ENCODE measurements around the gene ACADS.
A peak's percentile ranks its signal among the peaks of the same experiment; 100 is the strongest.

Gene ACADS

GRCh38 chr12:120758798-120759590, 33.4 kb downstream of the ACADS start:
- DNase-seq: peak; percentile 37

DNA sequence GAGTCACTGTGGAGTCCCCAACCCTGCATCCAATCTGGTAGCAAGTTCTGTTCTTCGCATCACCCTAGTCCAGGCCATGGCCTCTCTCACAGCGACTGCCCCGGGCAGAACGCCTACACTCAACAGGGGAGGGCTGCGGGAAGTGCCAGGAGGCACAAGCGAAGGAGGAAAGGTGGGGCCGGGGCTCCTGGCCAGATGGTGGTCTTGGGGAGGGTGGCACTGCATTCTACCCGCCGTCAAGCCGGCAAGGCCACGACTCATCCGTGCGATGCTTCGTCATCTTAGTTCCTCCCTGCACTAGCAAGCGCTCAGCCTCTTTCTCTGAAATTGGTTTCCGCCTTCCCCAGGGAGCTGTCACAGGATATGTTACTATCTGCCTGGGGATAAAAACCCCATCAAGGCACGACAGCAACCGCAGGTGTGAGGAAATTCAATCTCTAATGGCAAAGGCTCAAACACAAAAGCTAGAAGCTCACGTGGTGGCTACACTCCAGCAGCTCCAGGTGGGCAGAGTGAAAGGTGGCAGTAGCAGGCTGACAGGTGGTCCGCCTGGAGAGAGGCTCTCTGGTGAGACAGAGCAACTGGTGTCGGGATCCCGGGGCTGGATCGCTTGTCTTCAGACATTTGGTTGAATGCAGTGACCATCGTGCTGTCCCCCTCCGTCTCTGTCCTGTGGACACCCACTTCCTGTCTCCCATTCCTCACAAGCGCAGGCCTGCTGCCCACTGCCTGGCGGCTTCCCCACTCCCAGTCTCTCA, 34.1 kb downstream of the ACADS start:
- no peak for DNase-seq

- DNase-seq: peak; percentile 90
Observed at GRCh38 chr12:120760349-120761254, 35.0 kb downstream of the ACADS start.

DNA sequence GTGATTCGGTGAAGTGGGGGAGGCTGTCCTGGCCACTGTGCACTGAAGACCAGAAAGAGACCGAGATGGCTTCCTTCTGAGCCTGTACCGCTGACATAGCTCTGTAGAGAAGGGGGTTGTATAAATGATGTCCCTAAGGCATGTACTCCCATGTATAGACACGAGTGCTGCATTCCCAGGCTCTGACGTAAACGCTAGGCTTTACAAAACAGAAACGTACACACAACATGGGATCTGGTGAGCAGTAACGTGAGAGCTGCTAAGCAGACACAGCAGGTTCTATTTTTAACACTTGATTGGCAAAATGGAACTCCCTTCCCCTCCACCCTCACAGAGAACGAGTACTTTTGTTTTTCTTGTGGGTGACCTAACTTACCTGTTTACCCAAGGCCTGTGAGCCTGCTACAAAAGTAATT, 35.9 kb downstream of the ACADS start:
- DNase-seq: peak; percentile 85

DNA sequence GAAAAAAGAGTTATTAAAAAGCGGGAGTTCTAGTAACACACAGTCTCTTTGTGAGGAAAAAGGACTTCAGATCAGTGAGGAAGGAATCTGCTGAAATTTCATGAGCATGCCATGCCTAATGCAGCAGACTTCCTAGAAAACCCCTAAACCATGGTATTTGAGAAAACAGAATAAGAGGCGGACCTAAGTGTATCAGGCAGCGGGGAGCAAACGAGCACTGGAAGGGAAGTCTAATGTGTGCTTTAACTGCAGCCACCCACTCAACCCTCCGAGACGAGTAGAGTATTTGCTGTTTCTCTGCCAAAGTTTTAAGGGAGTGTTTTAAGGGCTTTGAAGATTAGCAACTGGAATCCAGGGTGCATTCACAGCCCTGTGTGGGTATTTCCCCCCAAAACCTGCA, 36.5 kb downstream of the ACADS start:
- peak; percentile 44 for DNase-seq

GRCh38 chr12:120763250-120763649, 37.6 kb downstream of the ACADS start:
- peak; percentile 49 for DNase-seq

- peak; percentile 50 for DNase-seq
Observed at GRCh38 chr12:120764816-120765215, 39.2 kb downstream of the ACADS start.

- DNase-seq: peak; percentile 38
Observed at GRCh38 chr12:120766566-120766965, 40.9 kb downstream of the ACADS start.

DNA sequence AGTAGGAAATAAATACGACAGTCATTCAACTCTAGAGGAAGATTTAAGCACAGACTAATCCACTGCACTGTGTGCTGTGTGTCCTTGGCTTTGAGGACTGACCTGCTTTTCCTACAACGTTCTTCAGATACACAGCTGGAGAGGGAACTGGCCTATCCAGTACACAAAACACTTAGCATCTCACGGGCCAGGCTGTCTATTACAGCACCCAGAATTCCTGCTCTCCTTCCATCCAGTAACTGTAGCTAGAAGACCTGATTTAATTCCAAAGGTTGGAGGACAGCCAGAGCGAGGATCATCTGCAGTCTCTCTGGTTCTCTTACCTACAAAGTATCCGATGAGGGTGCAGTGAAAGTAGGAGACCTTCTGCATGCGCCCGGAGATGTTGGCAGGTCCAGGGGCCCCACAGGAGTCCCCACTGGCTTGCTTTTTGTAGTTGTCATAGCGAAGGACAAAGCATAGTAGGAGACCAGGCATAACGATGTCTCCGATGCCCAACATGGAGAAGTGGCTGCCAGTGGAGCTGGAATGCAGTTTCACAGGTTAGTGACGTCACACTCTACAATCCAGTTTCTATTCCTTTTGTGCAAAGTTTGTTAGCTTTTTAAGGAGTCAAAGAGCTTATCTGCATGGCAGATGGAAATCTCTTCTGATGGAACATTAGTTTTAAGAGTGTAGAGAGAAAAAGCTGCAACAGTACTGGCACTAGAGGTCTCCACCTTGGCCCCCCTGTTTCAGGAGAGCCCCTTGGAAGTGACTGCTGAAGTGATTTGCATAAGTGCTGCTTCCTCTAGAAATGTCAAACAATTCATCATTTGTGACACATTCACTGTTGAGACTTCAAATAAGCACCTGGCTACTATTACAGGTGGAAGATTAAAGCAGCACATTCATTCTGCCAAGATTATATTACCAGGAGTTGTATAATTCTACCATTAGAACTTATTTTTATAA, 41.7 kb downstream of the ACADS start:
- DNase-seq: peak; percentile 47

GRCh38 chr12:120771097-120771496, 45.5 kb downstream of the ACADS start:
- DNase-seq: no peak

GRCh38 chr12:120774169-120774916, 48.7 kb downstream of the ACADS start:
- DNase-seq: no peak

DNA sequence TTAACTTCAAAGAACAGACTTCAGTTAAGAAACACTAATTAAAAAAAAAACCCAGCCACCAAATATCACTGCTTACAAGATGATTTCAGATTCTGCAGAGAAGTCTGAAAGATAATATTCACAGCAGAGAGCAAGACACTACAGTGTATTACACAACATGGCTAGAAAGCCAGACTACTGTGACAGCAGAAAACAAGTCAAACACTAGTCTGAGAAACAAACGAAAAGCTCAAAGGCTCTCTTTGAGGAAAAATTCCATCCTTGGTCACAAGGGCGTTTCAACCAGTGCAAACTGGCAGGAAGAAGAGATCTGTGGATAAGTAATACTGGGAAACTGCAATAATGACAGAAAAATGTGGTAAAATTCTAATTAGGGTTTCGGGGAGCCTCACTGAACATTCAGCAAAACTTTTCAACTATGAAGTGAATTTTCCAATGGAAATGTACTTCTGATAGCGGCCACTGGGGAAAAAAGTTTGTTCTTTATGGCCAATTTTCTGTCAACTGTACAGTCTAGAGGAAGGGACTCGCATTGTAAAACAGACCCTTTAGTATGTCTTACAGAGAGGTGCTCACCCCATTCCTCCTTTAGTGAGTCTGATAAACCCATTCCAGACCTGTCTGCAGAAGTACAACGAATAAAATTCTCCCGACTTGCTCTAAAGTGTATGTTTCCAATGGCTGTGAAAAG, 50.4 kb downstream of the ACADS start:
- no peak for DNase-seq

- DNase-seq: no peak
Observed at GRCh38 chr12:120783197-120783596, 57.6 kb downstream of the ACADS start.

DNA sequence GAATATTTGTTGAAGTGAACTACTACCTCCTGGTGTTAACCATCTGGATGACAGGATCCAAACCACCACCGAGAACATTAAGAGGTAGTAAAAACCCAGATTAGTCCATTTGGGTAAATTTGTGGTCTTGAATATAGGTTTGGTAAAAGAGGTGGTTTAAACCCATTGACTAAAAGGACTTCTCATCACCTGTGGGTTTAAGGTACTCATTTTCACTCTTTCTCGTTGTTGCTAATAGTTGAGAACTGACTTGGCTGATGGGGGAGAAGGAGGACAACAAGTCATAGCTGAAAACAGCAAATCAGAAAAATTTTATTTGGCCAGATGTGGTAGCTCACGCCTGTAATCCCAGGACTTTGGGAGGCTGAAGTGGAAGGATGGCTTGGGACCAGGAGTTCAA, 59.2 kb downstream of the ACADS start:
- no peak for DNase-seq

- no peak for DNase-seq
Observed at GRCh38 chr12:120787889-120788288, 62.3 kb downstream of the ACADS start.
